Measurements from ENCODE around the gene GALNT9.

The GALNT9 gene

GRCh38 chr12:132169376-132169775, 160.0 kb downstream of the GALNT9 start:
- DNase-seq (ENCODE audit: low read depth), result no peak

GRCh38 chr12:132168311-132169031, 160.9 kb downstream of the GALNT9 start:
- DNase-seq (ENCODE audit: low read depth), result no peak

- DNase-seq (ENCODE audit: low read depth), result no peak
These were observed 161.6 kb downstream of the GALNT9 start for GRCh38 chr12:132167611-132168310.

- no peak for DNase-seq (ENCODE audit: low read depth)
These were observed 162.4 kb downstream of the GALNT9 start for GRCh38 chr12:132166801-132167591.

GRCh38 chr12:132166093-132166492, 163.3 kb downstream of the GALNT9 start:
- no peak for DNase-seq (ENCODE audit: low read depth)

- DNase-seq (ENCODE audit: low read depth), result no peak
These were observed 163.8 kb downstream of the GALNT9 start for GRCh38 chr12:132165584-132165983.

- DNase-seq (ENCODE audit: low read depth), result no peak
These were observed 165.0 kb downstream of the GALNT9 start for GRCh38 chr12:132164426-132164825.

- DNase-seq (ENCODE audit: low read depth), result no peak
These were observed 165.5 kb downstream of the GALNT9 start for GRCh38 chr12:132163911-132164288.

GRCh38 chr12:132163041-132163910, 166.1 kb downstream of the GALNT9 start:
- DNase-seq (ENCODE audit: low read depth), result no peak

- peak; percentile 58 for DNase-seq (ENCODE audit: low read depth)
These were observed 166.8 kb downstream of the GALNT9 start for GRCh38 chr12:132162508-132163031.

GRCh38 chr12:132161796-132162507, 167.4 kb downstream of the GALNT9 start:
- DNase-seq (ENCODE audit: low read depth), result no peak

GRCh38 chr12:132161036-132161781, 168.2 kb downstream of the GALNT9 start:
- DNase-seq (ENCODE audit: low read depth), result peak; percentile 22

GRCh38 chr12:132160601-132161035, 168.8 kb downstream of the GALNT9 start:
- no peak for DNase-seq (ENCODE audit: low read depth)

GRCh38 chr12:132160016-132160415, 169.4 kb downstream of the GALNT9 start:
- no peak for DNase-seq (ENCODE audit: low read depth)

GRCh38 chr12:132159555-132160003, 169.8 kb downstream of the GALNT9 start:
- no peak for DNase-seq (ENCODE audit: low read depth)

- DNase-seq (ENCODE audit: low read depth), result no peak
These were observed 170.5 kb downstream of the GALNT9 start for GRCh38 chr12:132158677-132159554.

- DNase-seq (ENCODE audit: low read depth), result no peak
These were observed 171.5 kb downstream of the GALNT9 start for GRCh38 chr12:132157733-132158409.

- no peak for DNase-seq (ENCODE audit: low read depth)
These were observed 172.6 kb downstream of the GALNT9 start for GRCh38 chr12:132156573-132157325.

All from HS-5 (cell line).